ENCODE results near the gene MRPL52.

DNA sequence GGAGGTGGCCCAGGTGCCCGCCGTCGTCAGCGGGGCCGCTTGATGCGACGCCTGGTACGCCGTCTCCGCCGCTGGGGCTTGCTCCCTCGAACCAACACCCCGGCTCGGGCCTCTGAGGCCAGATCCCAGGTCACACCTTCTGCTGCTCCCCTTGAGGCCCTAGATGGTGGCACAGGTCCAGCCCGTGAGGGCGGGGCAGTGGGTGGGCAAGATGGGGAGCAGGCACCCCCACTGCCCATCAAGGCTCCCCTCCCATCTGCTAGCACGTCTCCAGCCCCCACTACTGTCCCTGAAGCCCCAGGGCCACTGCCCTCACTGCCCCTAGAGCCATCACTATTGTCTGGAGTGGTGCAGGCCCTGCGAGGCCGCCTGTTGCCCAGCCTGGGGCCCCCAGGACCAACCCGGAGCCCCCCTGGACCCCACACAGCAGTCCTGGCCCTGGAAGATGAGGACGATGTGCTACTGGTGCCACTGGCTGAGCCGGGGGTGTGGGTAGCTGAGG lies 47.4 kb downstream of the MRPL52 start:
- no peak for TF ChIP-seq POLR2A (IDR thresholded peaks at IDR 0.05)
- TF ChIP-seq, protein P1, sequence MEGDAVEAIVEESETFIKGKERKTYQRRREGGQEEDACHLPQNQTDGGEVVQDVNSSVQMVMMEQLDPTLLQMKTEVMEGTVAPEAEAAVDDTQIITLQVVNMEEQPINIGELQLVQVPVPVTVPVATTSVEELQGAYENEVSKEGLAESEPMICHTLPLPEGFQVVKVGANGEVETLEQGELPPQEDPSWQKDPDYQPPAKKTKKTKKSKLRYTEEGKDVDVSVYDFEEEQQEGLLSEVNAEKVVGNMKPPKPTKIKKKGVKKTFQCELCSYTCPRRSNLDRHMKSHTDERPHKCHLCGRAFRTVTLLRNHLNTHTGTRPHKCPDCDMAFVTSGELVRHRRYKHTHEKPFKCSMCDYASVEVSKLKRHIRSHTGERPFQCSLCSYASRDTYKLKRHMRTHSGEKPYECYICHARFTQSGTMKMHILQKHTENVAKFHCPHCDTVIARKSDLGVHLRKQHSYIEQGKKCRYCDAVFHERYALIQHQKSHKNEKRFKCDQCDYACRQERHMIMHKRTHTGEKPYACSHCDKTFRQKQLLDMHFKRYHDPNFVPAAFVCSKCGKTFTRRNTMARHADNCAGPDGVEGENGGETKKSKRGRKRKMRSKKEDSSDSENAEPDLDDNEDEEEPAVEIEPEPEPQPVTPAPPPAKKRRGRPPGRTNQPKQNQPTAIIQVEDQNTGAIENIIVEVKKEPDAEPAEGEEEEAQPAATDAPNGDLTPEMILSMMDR (IDR thresholded peaks at IDR 0.05): no peak

Measured in suprapubic skin (tissue), 3 donors.